ENCODE results near the gene TMEM63B. TPM values are rescaled to one million over a fixed set of nuclear protein-coding genes. Genes with fewer than 3 reads are reported as not detected.

Gene TMEM63B
- total RNA-seq, 5 donors from 2014 or later (not counting 1 experiment from before 2014, with no cell fraction given), result 16.6 to 21.1 (median 19.3) TPM

GRCh38 chr6:44122801-44123200, 4.6 kb upstream of the TMEM63B start:
- Mint-ChIP-seq H3K9me3 (no peaks in the 10 kb centered on the region), H3K4me1 (peaks cover 78 to 80% (median 79%) of the 10 kb centered on the region in 3 donors), H3K27me3 (no peaks in the 10 kb centered on the region), H3K36me3 (peaks cover 2% of the 10 kb centered on the region), H3K4me3 (peak overlapping the region; percentile 18 to 97 (median 45)), H3K27ac (peak overlapping the region; percentile 73 to 80)
- Histone ChIP-seq H3K4me3 (ENCODE audit: control insufficient read depth in 1 of 2, extremely low read depth in 1 of 2, low read length in 1 of 2) (no peak overlapping the region), H3K9me3 (no peaks in the 10 kb centered on the region), H3K27ac (ENCODE audit: low read length) (peak overlapping the region; percentile 64), H3K27me3 (replicated peaks in 1 of 2; ENCODE audit: control insufficient read depth in 2 of 2, extremely low read depth in 1 of 2, insufficient read depth in 2 of 2, low read length in 1 of 2) (no peaks in the 10 kb centered on the region), H3K36me3 (ENCODE audit: control insufficient read depth in 2 of 2, extremely low read depth in 1 of 2, insufficient read depth in 1 of 2, low read length in 1 of 2) (peaks cover 0 to 4% of the 10 kb centered on the region in 2 donors), H3K4me1 (ENCODE audit: control insufficient read depth in 1 of 2, extremely low read depth in 1 of 2, insufficient read depth in 2 of 2, low read length in 2 of 2) (peaks cover 38 to 55% of the 10 kb centered on the region in 2 experiments)
- DNase-seq (peak in 2 of 35 experiments; percentile 14 to 59), ATAC-seq (replicated peaks in 1 of 4) (no peak)
- CTCF ChIA-PET, result no interaction called here
- WGBS (ENCODE audit: insufficient coverage), result no CpG with 5 or more reads among the region's 1 CpG
- POLR2A ChIA-PET, result interaction anchor here (0.9 to 1.1 kb wide), 2 partner anchors 9 to 28 kb away, joined by 4 read pairs; no protein-coding TSS in a partner anchor

- peak overlapping the region; percentile 64 for H3K27ac ChIP-seq (ENCODE audit: low read length)
- POLR2A ChIA-PET, result interaction anchor here in 1 of 2 donors (0.9 kb wide), 1 partner anchor 8 kb away, joined by 4 read pairs; no protein-coding TSS in a partner anchor
- H3K27ac Mint-ChIP-seq, result peak overlapping the region; percentile 73 to 80
- CTCF ChIA-PET, result interaction anchor here in 1 of 2 donors (1.4 kb wide), 1 partner anchor 27 kb away, joined by 5 read pairs; no protein-coding TSS in a partner anchor
- no peaks in the 10 kb centered on the region for H3K36me3 ChIP-seq (ENCODE audit: control insufficient read depth in 2 of 2, extremely low read depth in 1 of 2, insufficient read depth in 1 of 2, low read length in 1 of 2)
- peak overlapping the region; percentile 18 to 97 (median 45) for H3K4me3 Mint-ChIP-seq
- ATAC-seq (replicated peaks in 1 of 4) (no peak), DNase-seq (peak in 1 of 35 experiments; percentile 23)
- no CpG with 5 or more reads among the region's 2 CpGs for WGBS (ENCODE audit: insufficient coverage)
- no peaks in the 10 kb centered on the region for H3K36me3 Mint-ChIP-seq
- no peak overlapping the region for H3K4me3 ChIP-seq (ENCODE audit: control insufficient read depth in 1 of 2, extremely low read depth in 1 of 2, low read length in 1 of 2)
- H3K27me3 ChIP-seq (replicated peaks in 1 of 2; ENCODE audit: control insufficient read depth in 2 of 2, extremely low read depth in 1 of 2, insufficient read depth in 2 of 2, low read length in 1 of 2), result no peaks in the 10 kb centered on the region
- no peaks in the 10 kb centered on the region for H3K9me3 ChIP-seq
- H3K9me3 Mint-ChIP-seq, result no peaks in the 10 kb centered on the region
- no peaks in the 10 kb centered on the region for H3K27me3 Mint-ChIP-seq
- H3K4me1 Mint-ChIP-seq, result peaks cover 74 to 75% (median 74%) of the 10 kb centered on the region in 3 donors
- H3K4me1 ChIP-seq (ENCODE audit: control insufficient read depth in 1 of 2, extremely low read depth in 1 of 2, insufficient read depth in 2 of 2, low read length in 2 of 2), result peaks cover 38 to 62% of the 10 kb centered on the region in 2 experiments
These were observed 3.8 kb upstream of the TMEM63B start for GRCh38 chr6:44123544-44123943.

GRCh38 chr6:44126320-44127149, 819 bp upstream of the TMEM63B start:
- peaks cover 60 to 64% (median 63%) of the 10 kb centered on the region in 3 donors for H3K4me1 Mint-ChIP-seq
- DNase-seq, result peak; percentile 11 to 86 (median 65)
- H3K9me3 ChIP-seq, result no peaks in the 10 kb centered on the region
- no peaks in the 10 kb centered on the region for H3K9me3 Mint-ChIP-seq
- H3K36me3 Mint-ChIP-seq, result no peaks in the 10 kb centered on the region
- H3K4me1 ChIP-seq (ENCODE audit: control insufficient read depth in 1 of 2, extremely low read depth in 1 of 2, insufficient read depth in 2 of 2, low read length in 2 of 2), result peaks cover 36 to 56% of the 10 kb centered on the region in 2 experiments
- peak; percentile 32 to 66 (median 36) for ATAC-seq (replicated peaks in 1 of 4)
- peak overlapping the region; percentile 87 to 91 for H3K27ac Mint-ChIP-seq
- peak overlapping the region; percentile 88 to 99 (median 97) for H3K4me3 Mint-ChIP-seq
- ChIA-PET POLR2A (interaction anchor here in 1 of 2 donors (0.6 kb wide), 1 partner anchor 17 kb away, joined by 3 read pairs; no protein-coding TSS in a partner anchor), CTCF (no interaction called here)
- H3K27me3 ChIP-seq (replicated peaks in 1 of 2; ENCODE audit: control insufficient read depth in 2 of 2, extremely low read depth in 1 of 2, insufficient read depth in 2 of 2, low read length in 1 of 2), result no peaks in the 10 kb centered on the region
- no peaks in the 10 kb centered on the region for H3K36me3 ChIP-seq (ENCODE audit: control insufficient read depth in 2 of 2, extremely low read depth in 1 of 2, insufficient read depth in 1 of 2, low read length in 1 of 2)
- WGBS (ENCODE audit: insufficient coverage), result 6% methylated on average over 9 of the region's 31 CpGs
- peak overlapping the region; percentile 89 to 92 for H3K4me3 ChIP-seq (ENCODE audit: control insufficient read depth in 1 of 2, extremely low read depth in 1 of 2, low read length in 1 of 2)
- H3K27ac ChIP-seq (ENCODE audit: low read length), result peak overlapping the region; percentile 94
- no peaks in the 10 kb centered on the region for H3K27me3 Mint-ChIP-seq

GRCh38 chr6:44128020-44128917, 915 bp downstream of the TMEM63B start:
- Histone ChIP-seq H3K9me3 (no peaks in the 10 kb centered on the region), H3K36me3 (ENCODE audit: control insufficient read depth in 2 of 2, extremely low read depth in 1 of 2, insufficient read depth in 1 of 2, low read length in 1 of 2) (no peaks in the 10 kb centered on the region), H3K27me3 (replicated peaks in 1 of 2; ENCODE audit: control insufficient read depth in 2 of 2, extremely low read depth in 1 of 2, insufficient read depth in 2 of 2, low read length in 1 of 2) (no peaks in the 10 kb centered on the region), H3K4me1 (ENCODE audit: control insufficient read depth in 1 of 2, extremely low read depth in 1 of 2, insufficient read depth in 2 of 2, low read length in 2 of 2) (peaks cover 27 to 43% of the 10 kb centered on the region in 2 experiments), H3K27ac (ENCODE audit: low read length) (no peak overlapping the region), H3K4me3 (ENCODE audit: control insufficient read depth in 1 of 2, extremely low read depth in 1 of 2, low read length in 1 of 2) (peak overlapping the region; percentile 84 to 86)
- Mint-ChIP-seq H3K36me3 (no peaks in the 10 kb centered on the region), H3K27me3 (no peaks in the 10 kb centered on the region), H3K27ac (peak overlapping the region in 1 of 2 donors; percentile 39), H3K9me3 (no peaks in the 10 kb centered on the region), H3K4me3 (peak overlapping the region; percentile 71 to 97 (median 76)), H3K4me1 (peaks cover 60 to 64% (median 60%) of the 10 kb centered on the region in 3 donors)
- ChIA-PET CTCF (interaction anchor here in 1 of 2 donors (0.6 kb wide), 1 partner anchor 29 kb away, joined by 3 read pairs; no protein-coding TSS in a partner anchor), POLR2A (interaction anchor here in 1 of 2 donors (0.6 to 0.7 kb wide), 3 partner anchors 55 to 1107 kb away, joined by 3 to 11 read pairs (median 5); no protein-coding TSS in a partner anchor)
- no peak for ATAC-seq (replicated peaks in 1 of 4)
- DNase-seq, result peak in 8 of 35 experiments; percentile 7 to 29 (median 16)
- 15% methylated on average over 45 of the region's 49 CpGs for WGBS (ENCODE audit: insufficient coverage)

DNA sequence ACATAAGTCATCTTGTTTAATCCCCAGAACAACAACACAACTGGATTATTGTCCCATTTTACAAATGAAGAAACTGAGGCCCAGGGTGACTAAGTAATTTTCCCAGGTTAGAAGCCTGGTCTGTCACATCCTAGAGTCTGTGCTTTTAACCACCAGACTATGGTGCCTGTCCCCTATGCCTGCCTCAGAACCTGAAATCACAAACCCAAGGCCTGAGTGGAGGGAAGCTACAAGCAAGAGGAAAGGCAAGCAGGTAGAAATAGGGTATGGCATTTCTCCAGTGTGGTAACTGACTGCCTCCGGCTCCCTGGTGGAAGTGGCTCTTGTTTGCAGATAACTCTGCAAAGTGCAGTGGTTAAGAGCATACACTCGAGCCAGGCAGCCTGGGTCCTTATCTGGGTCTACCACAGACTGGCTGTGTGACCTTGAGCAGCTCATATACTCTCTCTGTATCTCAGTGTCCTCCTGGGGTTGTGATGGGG, 2.5 kb downstream of the TMEM63B start:
- H3K4me1 ChIP-seq (ENCODE audit: control insufficient read depth in 1 of 2, extremely low read depth in 1 of 2, insufficient read depth in 2 of 2, low read length in 2 of 2), result peaks cover 12 to 35% of the 10 kb centered on the region in 2 experiments
- Mint-ChIP-seq H3K36me3 (peaks cover 4% of the 10 kb centered on the region), H3K27ac (peak overlapping the region in 1 of 2 donors; percentile 52), H3K4me1 (peaks cover 47 to 50% (median 48%) of the 10 kb centered on the region in 3 donors), H3K4me3 (peak overlapping the region; percentile 67 to 97 (median 71)), H3K27me3 (no peaks in the 10 kb centered on the region), H3K9me3 (no peaks in the 10 kb centered on the region)
- ATAC-seq (replicated peaks in 1 of 4), result no peak
- H3K4me3 ChIP-seq (ENCODE audit: control insufficient read depth in 1 of 2, extremely low read depth in 1 of 2, low read length in 1 of 2), result no peak overlapping the region
- H3K27me3 ChIP-seq (replicated peaks in 1 of 2; ENCODE audit: control insufficient read depth in 2 of 2, extremely low read depth in 1 of 2, insufficient read depth in 2 of 2, low read length in 1 of 2), result no peaks in the 10 kb centered on the region
- H3K36me3 ChIP-seq (ENCODE audit: control insufficient read depth in 2 of 2, extremely low read depth in 1 of 2, insufficient read depth in 1 of 2, low read length in 1 of 2), result peaks cover 0 to 3% of the 10 kb centered on the region in 2 donors
- no peaks in the 10 kb centered on the region for H3K9me3 ChIP-seq
- no peak overlapping the region for H3K27ac ChIP-seq (ENCODE audit: low read length)
- ChIA-PET POLR2A (interaction anchor here in 1 of 2 donors (0.5 kb wide), 1 partner anchor 14 kb away, joined by 3 read pairs; no protein-coding TSS in a partner anchor), CTCF (interaction anchor here (0.5 to 0.9 kb wide), 3 partner anchors 24 to 361 kb away, joined by 3 to 6 read pairs (median 6); no protein-coding TSS in a partner anchor)
- 100% methylated on average over 2 of the region's 2 CpGs for WGBS (ENCODE audit: insufficient coverage)
- DNase-seq, result no peak
